K562 (cell line): Measurements from ENCODE around the gene RBP3. TPM values are rescaled to one million over a fixed set of nuclear protein-coding genes. Genes with fewer than 3 reads are reported as not detected.
A peak's percentile ranks its signal among the peaks of the same experiment; 100 is the strongest.

Experiments
- BHLHE40 ChIP-seq: IDR thresholded peaks from 2 replicates; pipeline ENCODE4 v1.6.1; 2011; ENCODE audit warnings: low read length, improper control_type of control experiment
- BRF1 ChIP-seq: IDR thresholded peaks from 3 replicates; pipeline ENCODE4 v1.6.1; 2011; ENCODE audit warnings: borderline replicate concordance, mild to moderate bottlenecking; ENCODE audit not compliant: insufficient read length; ENCODE audit errors: extremely low read depth
- CBFA2T3 ChIP-seq: fragments of 450-650 bp; IDR thresholded peaks from 2 replicates; pipeline ENCODE4 v1.6.1; 2017
- CTBP1 ChIP-seq: fragments of 450-650 bp; IDR thresholded peaks from 2 replicates; pipeline ENCODE4 v1.6.1; 2016; ENCODE audit warnings: borderline replicate concordance
- ESRRA ChIP-seq: fragments of 450-650 bp; IDR thresholded peaks from 2 replicates; pipeline ENCODE4 v1.6.1; 2014; ENCODE audit warnings: low read depth, mild to moderate bottlenecking, moderate library complexity, borderline replicate concordance
- HMG20B ChIP-seq: fragments of 250-450 bp; sonication (Bioruptor Pico); IDR thresholded peaks from 2 replicates; pipeline ENCODE4 v1.5.0; 2021; ENCODE audit warnings: mild to moderate bottlenecking
- HSF4 ChIP-seq: fragments of 250-450 bp; sonication (Bioruptor Pico); IDR thresholded peaks from 2 replicates; pipeline ENCODE4 v2.1.2; 2022; ENCODE audit warnings: mild to moderate bottlenecking, moderate library complexity, borderline replicate concordance
- KHSRP ChIP-seq: fragments of 450-650 bp; IDR thresholded peaks from 2 replicates; pipeline ENCODE4 v1.6.1; 2017
- MBD2 ChIP-seq: sonication (generic); IDR thresholded peaks from 2 replicates; pipeline ENCODE4 v1.6.1; 2016; ENCODE audit warnings: low read depth, borderline replicate concordance
- MLX ChIP-seq, 2 experiments: fragments of 450-650 bp in 1 of 2; sonication (generic) in 1 of 2; formaldehyde crosslinking; conservative IDR thresholded peaks; 2 replicates each; pipeline versions ENCODE4 v1.4.0 to v1.8.1; 2020 to 2022; ENCODE audit warnings: mild to moderate bottlenecking in 1 of 2, missing genetic modification reagents in 1 of 2
- RBBP5 ChIP-seq: fragments of 200-600 bp; sonication (generic); IDR thresholded peaks from 2 replicates; pipeline ENCODE4 v1.6.1; 2012; ENCODE audit warnings: borderline replicate concordance, mild to moderate bottlenecking, low read length, control low read depth, inconsistent platforms; ENCODE audit not compliant: insufficient read depth, poor library complexity, severe bottlenecking
- RBM25 ChIP-seq: fragments of 200-400 bp; formaldehyde crosslinking; IDR thresholded peaks from 2 replicates; pipeline ENCODE4 v1.6.1; 2018; ENCODE audit warnings: low read length, low read depth, moderate library complexity; ENCODE audit not compliant: severe bottlenecking
- RFX7 ChIP-seq: fragments of 250-450 bp; sonication (Bioruptor Pico); IDR thresholded peaks from 2 replicates; pipeline ENCODE4 v1.5.1; 2021; ENCODE audit warnings: mild to moderate bottlenecking
- SRSF7 ChIP-seq: fragments of 200-400 bp; formaldehyde crosslinking; optimal IDR thresholded peaks from 2 replicates; pipeline ENCODE3; 2017; ENCODE audit warnings: mild to moderate bottlenecking, low read depth, low read length
- TAL1 ChIP-seq: fragments of 450-650 bp; IDR thresholded peaks from 2 replicates; pipeline ENCODE4 v1.6.1; 2016; ENCODE audit warnings: mild to moderate bottlenecking
- WHSC1 ChIP-seq: IDR thresholded peaks from one replicate; pipeline ENCODE4 v1.6.1; 2012; ENCODE audit warnings: low read length, control low read depth, inconsistent platforms
- ZBTB26 ChIP-seq: fragments of 450-650 bp; formaldehyde crosslinking; IDR thresholded peaks from 2 replicates; pipeline ENCODE4 v1.4.0; 2022; ENCODE audit warnings: missing genetic modification characterization
- ZHX1 ChIP-seq: fragments of 150-350 bp; conservative IDR thresholded peaks from 2 replicates; pipeline ENCODE4 v1.6.1; 2014; ENCODE audit warnings: low read length
- ZNF124 ChIP-seq: sonication (generic); formaldehyde crosslinking; IDR thresholded peaks from 2 replicates; pipeline ENCODE4 v1.8.1; 2022; ENCODE audit warnings: missing genetic modification reagents
- ZNF175 ChIP-seq: fragments of 200-800 bp; sonication (Bioruptor generic); IDR thresholded peaks from 2 replicates; pipeline ENCODE4 v1.6.1; 2016; ENCODE audit warnings: low read depth, mild to moderate bottlenecking, missing genetic modification characterization, missing compliant biosample characterization
- ZNF717 ChIP-seq: fragments of 250-450 bp; sonication (Bioruptor Pico); IDR thresholded peaks from 2 replicates; pipeline ENCODE4 v1.5.0; 2021
- polyA plus RNA-seq, 8 experiments: library from polyadenylated mRNA; depleted of rRNA in 4 of 8; stranded (reverse) in 5 of 8; unstranded in 3 of 8; fragments of >200 nt; fragmentation: Nextera tagmentation in 2 of 8; fragmentation: Illumina TruSeq in 1 of 8; extraction: Ambion mirVana in 2 of 8; extraction: Trizol in 1 of 8; gene quantifications; 2 replicates each; pipeline versions ENCODE4 v1.2.1 to v1.2.3, GENCODE V29; 2011 to 2014; ENCODE audit warnings: inconsistent platforms in 1 of 8, missing spikeins in 1 of 8
- total RNA-seq, 7 experiments: library from RNA; depleted of rRNA in 6 of 7; stranded (reverse); fragments of >200 nt in 6 of 7; fragmentation: Illumina TruSeq in 2 of 7; extraction: Trizol in 2 of 7; gene quantifications; 2 replicates each; pipeline versions ENCODE4 v1.2.1 to v1.2.3, GENCODE V29; 2011 to 2021; ENCODE audit warnings: low replicate concordance in 1 of 7
- TF ChIP-seq, protein P1 (sequence below): fragments of 250-450 bp; sonication (Bioruptor Pico); IDR thresholded peaks from 2 replicates; pipeline ENCODE4 v1.5.1; 2021; ENCODE audit warnings: mild to moderate bottlenecking
- TF ChIP-seq, protein P2 (sequence below): fragments of 250-450 bp; sonication (Bioruptor Pico); IDR thresholded peaks from 2 replicates; pipeline ENCODE4 v1.8.0; 2022; ENCODE audit warnings: moderate library complexity, mild to moderate bottlenecking, inconsistent platforms

The RBP3 gene
- total and polyA plus RNA-seq, 9 of the 15 experiments (the other 6 are each of a cell fraction or from before 2014, with no cell fraction given): not detected

- TF ChIP-seq, protein P1, sequence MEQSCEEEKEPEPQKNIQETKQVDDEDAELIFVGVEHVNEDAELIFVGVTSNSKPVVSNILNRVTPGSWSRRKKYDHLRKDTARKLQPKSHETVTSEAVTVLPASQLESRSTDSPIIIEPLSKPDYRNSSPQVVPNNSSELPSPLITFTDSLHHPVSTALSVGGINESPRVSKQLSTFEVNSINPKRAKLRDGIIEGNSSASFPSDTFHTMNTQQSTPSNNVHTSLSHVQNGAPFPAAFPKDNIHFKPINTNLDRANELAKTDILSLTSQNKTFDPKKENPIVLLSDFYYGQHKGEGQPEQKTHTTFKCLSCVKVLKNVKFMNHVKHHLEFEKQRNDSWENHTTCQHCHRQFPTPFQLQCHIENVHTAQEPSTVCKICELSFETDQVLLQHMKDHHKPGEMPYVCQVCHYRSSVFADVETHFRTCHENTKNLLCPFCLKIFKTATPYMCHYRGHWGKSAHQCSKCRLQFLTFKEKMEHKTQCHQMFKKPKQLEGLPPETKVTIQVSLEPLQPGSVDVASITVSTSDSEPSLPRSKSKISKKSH (CRISPR knock-in tag): no peak
- TF ChIP-seq RBM25 (no peak), RFX7 (CRISPR knock-in tag) (no peak), MLX (CRISPR knock-in tag; conservative IDR thresholded peaks at IDR 0.05) (no peak), ESRRA (peak; percentile 36; the same call in 1 of the 2 replicates), ZNF175 (peak; percentile 51; the same call in 1 of the 2 replicates), SRSF7 (no peak), BRF1 (no peak), TAL1 (peak; percentile 92), CTBP1 (peak; percentile 71; the same call in 1 of the 2 replicates), ZNF717 (CRISPR knock-in tag) (no peak), BHLHE40 (0 out of 2 replicates have a peak, but pooled peaks have one; percentile 64), ZNF124 (CRISPR knock-in tag) (no peak), MBD2 (peak; percentile 24; the same call in 1 of the 2 replicates), WHSC1 (no peak), RBBP5 (no peak), KHSRP (no peak), CBFA2T3 (peak; percentile 92), ZBTB26 (CRISPR knock-in tag) (no peak), ZHX1 (no peak), HSF4 (CRISPR knock-in tag) (no peak), HMG20B (no peak)
- TF ChIP-seq, protein P2, sequence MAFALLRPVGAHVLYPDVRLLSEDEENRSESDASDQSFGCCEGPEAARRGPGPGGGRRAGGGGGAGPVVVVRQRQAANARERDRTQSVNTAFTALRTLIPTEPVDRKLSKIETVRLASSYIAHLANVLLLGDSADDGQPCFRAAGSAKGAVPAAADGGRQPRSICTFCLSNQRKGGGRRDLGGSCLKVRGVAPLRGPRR (CRISPR knock-in tag): no peak
Measured at GRCh38 chr10:47322300-47323061, 25.7 kb upstream of the RBP3 start, which contains the start of gene GDF2 (continued).
